Measurements from ENCODE around the gene GSC2.

GSC2 gene

DNA sequence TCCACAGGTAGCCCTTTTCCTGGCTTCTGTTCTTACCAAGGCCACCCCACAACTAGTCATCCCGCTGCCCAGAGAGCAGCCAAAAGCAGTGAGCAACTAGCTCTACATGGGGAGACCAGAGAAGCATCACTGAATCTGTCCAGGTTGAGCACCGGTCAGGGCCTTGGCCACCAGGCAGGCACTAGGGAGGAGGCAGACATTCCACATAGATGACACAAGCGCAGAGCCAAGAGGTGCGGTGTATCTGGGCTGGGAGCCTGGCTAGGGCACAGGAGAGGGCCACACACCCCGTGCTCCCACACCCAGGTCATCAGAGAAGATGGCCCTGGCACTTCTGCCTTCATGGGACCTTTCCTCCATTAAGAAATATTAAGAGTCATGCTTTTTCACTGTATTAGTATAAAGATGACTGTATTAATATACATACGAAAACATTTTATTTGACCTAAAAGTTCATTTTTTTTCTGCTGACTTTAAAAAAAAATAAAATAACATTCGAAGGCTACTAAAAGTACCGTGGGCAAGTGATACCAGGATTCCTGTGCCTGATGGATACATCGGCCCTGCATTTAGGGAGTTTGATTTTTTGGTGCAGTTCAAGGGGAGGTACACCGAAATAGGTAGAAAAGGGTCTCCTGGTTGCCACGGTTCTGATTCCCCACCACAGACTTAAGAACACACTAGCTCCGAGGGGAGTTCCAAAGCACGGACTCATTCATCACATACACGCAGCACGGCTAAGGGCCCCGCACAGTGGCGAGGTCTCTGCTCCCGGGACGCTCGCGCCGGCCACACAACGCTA, 29.1 kb downstream of the GSC2 start:
- DNase-seq (ENCODE audit: low read depth): peak; percentile 37
- TF ChIP-seq, protein P1, sequence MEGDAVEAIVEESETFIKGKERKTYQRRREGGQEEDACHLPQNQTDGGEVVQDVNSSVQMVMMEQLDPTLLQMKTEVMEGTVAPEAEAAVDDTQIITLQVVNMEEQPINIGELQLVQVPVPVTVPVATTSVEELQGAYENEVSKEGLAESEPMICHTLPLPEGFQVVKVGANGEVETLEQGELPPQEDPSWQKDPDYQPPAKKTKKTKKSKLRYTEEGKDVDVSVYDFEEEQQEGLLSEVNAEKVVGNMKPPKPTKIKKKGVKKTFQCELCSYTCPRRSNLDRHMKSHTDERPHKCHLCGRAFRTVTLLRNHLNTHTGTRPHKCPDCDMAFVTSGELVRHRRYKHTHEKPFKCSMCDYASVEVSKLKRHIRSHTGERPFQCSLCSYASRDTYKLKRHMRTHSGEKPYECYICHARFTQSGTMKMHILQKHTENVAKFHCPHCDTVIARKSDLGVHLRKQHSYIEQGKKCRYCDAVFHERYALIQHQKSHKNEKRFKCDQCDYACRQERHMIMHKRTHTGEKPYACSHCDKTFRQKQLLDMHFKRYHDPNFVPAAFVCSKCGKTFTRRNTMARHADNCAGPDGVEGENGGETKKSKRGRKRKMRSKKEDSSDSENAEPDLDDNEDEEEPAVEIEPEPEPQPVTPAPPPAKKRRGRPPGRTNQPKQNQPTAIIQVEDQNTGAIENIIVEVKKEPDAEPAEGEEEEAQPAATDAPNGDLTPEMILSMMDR (conservative IDR thresholded peaks at IDR 0.05; ENCODE audit: low read length): no peak
- H3K4me3 ChIP-seq (ENCODE audit: low read length): peak overlapping the region; percentile 87

DNA sequence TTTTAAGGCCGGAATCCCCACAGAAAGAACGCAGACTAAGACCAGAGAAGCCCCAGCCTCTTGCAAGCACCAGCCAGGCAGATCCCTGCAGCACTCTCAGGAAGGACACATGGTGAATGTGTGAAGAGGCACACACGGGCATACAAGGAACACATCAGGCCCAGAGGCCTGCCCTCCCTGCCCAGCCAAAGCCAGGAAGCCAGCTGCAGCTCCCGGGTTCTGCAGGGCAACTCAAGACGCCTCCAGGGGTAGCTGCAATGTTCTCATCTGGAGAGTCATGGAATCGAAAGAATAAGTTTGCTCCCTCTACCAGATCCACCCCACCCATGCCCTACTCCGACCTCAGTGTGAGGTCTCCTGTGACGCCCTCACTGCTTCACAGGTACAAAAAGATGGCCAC, 30.1 kb downstream of the GSC2 start:
- no peak for DNase-seq (ENCODE audit: low read depth)
- TF ChIP-seq, protein P1 (conservative IDR thresholded peaks at IDR 0.05; ENCODE audit: low read length): no peak
- no peak overlapping the region for H3K4me3 ChIP-seq (ENCODE audit: low read length)

DNA sequence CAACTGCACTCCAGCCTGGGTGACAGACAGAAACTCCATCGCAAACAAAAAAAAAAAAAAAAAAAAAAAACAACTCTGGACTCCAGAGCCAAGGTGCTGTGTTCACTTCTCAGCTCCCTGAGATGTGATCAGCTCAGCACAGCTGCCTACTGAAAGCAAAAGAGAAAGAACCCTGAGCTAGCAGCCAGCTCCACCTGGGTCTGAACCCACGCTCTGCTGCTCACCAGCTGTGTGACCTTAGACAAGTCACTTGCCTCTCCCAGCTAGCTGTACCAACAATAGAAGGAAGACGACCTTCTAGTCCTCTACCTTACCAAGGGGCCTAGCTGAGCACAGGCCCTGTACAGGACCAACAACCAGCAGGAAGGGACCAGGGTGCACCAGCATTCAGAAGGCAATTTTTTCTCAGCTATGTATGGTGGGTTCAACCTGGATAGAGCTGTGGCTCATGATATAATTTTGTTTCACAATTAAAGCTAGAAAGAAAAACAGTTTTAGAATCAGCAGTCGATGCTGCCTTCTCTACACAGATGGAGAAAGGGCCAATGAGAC, 31.7 kb downstream of the GSC2 start:
- TF ChIP-seq, protein P1 (conservative IDR thresholded peaks at IDR 0.05; ENCODE audit: low read length): no peak
- DNase-seq (ENCODE audit: low read depth): no peak
- no peak overlapping the region for H3K4me3 ChIP-seq (ENCODE audit: low read length)

DNA sequence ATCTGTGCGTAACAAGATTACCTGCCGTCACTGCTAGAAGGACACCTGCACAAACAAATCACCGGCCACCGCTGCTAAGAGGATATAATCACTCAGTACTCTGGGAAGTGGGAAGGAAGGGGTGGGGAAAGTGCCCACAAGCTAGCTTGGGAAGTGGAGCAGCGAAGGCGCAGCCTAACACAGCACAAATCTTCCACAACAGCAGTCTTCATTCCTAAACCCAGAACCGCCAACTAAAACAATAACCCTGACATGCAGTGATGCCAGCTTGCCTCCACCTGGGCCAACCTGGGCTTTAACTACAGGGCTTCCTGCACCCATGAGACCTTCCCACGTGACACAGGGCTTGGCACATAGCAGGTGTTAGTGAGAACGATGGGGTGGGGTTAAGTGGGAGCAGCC, 33.0 kb downstream of the GSC2 start:
- TF ChIP-seq, protein P1 (conservative IDR thresholded peaks at IDR 0.05; ENCODE audit: low read length): no peak
- no peak for DNase-seq (ENCODE audit: low read depth)
- H3K4me3 ChIP-seq (ENCODE audit: low read length): no peak overlapping the region

DNA sequence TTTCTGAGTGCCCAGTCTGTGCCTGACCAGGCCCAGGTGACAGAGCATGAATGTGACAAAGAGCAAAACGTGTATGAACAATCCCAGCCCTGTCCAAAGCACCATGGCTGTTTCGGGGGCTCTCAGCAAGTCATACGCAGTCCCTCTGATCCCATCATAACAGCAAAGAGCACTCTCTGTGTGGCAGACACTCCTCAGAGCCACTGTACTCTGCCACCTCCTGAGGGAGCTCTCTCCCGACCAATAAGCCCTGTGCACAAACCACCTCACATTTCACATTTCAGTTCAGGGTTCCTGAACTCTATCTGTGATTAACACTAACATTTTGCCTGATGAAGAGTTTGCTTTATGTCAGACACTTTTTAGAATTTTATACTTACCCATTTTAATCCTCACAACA, 34.5 kb downstream of the GSC2 start:
- TF ChIP-seq, protein P1 (conservative IDR thresholded peaks at IDR 0.05; ENCODE audit: low read length): no peak
- H3K4me3 ChIP-seq (ENCODE audit: low read length): no peak overlapping the region
- DNase-seq (ENCODE audit: low read depth): no peak

DNA sequence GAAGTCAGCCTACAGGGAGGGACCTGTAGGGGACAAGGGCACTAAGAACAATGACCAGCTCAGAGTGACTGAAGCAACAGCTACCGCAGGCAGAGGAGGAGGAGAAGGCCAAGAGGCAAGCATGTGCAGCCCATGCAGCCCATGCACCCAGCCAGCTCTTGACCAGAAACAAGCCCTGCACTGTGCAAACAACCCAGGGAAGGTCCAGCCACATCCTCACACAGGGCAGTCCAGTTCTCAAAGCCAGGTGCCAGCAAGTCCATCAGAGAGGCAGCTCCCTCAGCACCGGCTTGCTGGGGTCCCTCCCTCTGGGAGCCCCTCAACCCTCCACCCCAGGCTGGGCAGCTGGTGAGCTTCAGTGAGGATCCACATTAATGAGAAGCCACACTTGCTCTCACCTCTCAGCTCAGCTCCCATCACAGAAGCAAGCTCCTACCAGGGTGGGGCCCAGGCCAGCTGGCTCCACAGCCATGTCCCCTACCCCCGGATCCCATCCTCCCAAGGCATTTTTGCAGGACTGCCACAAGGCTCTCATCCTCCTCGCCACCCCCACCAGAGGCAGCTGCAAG, 35.0 kb downstream of the GSC2 start:
- TF ChIP-seq, protein P1 (conservative IDR thresholded peaks at IDR 0.05; ENCODE audit: low read length): no peak
- H3K4me3 ChIP-seq (ENCODE audit: low read length): no peak overlapping the region
- no peak for DNase-seq (ENCODE audit: low read depth)

DNA sequence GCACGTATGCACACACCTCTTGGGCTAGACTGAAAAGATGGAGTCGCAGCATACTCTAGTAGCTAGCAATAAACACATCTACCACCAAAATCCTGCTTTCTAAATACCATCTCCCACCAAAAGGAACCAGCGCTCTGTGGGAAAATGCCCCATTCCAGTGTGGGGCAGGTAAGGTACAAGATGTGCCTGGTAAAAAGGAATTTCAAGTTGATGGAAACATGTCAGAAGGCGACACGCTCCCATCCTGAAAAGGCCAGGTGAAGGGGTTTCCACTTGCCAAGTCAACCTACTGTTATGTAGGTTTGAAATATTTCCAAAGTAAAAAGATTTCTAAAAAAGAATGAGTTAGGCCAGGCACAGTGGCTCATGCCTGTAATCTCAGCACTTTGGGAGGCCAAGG, 36.7 kb downstream of the GSC2 start:
- TF ChIP-seq, protein P1 (conservative IDR thresholded peaks at IDR 0.05; ENCODE audit: low read length): no peak
- no peak overlapping the region for H3K4me3 ChIP-seq (ENCODE audit: low read length)
- DNase-seq (ENCODE audit: low read depth): no peak
